Dedifferentiated amniotic fluid mesenchymal stem cell (primary cell): ENCODE results near the gene KIAA1549.

Experiments used
- DNase-seq: peaks from one replicate; pipeline ENCODE4 v3.0.0-alpha.2; 2016; ENCODE audit errors: extremely low spot score

KIAA1549 gene

GRCh38 chr7:138854115-138854645 lies 127.0 kb downstream of the KIAA1549 start:
- DNase-seq: no peak

GRCh38 chr7:138853448-138853847 lies 127.7 kb downstream of the KIAA1549 start:
- no peak for DNase-seq

- DNase-seq: no peak
These were observed 128.7 kb downstream of the KIAA1549 start for GRCh38 chr7:138852469-138852868.

- no peak for DNase-seq
These were observed 131.5 kb downstream of the KIAA1549 start for GRCh38 chr7:138849701-138850100.

- DNase-seq: peak; percentile 64
These were observed 132.9 kb downstream of the KIAA1549 start for GRCh38 chr7:138848056-138848980.

- no peak for DNase-seq
These were observed 135.5 kb downstream of the KIAA1549 start for GRCh38 chr7:138845711-138846110.

- DNase-seq: no peak
These were observed 137.3 kb downstream of the KIAA1549 start for GRCh38 chr7:138843632-138844580.

- no peak for DNase-seq
These were observed 139.1 kb downstream of the KIAA1549 start for GRCh38 chr7:138842111-138842510.

GRCh38 chr7:138838166-138838565 lies 143.0 kb downstream of the KIAA1549 start:
- no peak for DNase-seq

GRCh38 chr7:138837627-138838026 lies 143.6 kb downstream of the KIAA1549 start:
- no peak for DNase-seq

GRCh38 chr7:138835087-138835486 lies 146.1 kb downstream of the KIAA1549 start:
- no peak for DNase-seq

GRCh38 chr7:138834583-138834982 lies 146.6 kb downstream of the KIAA1549 start:
- DNase-seq: no peak

GRCh38 chr7:138833596-138833995 lies 147.6 kb downstream of the KIAA1549 start:
- DNase-seq: no peak

GRCh38 chr7:138832966-138833365 lies 148.2 kb downstream of the KIAA1549 start:
- DNase-seq: no peak

GRCh38 chr7:138829335-138829734 lies 151.9 kb downstream of the KIAA1549 start:
- no peak for DNase-seq

GRCh38 chr7:138828302-138828701 lies 152.9 kb downstream of the KIAA1549 start:
- no peak for DNase-seq

GRCh38 chr7:138825049-138825721 lies 156.0 kb downstream of the KIAA1549 start:
- no peak for DNase-seq

- DNase-seq: no peak
These were observed 158.2 kb downstream of the KIAA1549 start for GRCh38 chr7:138822867-138823535.

- DNase-seq: no peak
These were observed 159.3 kb downstream of the KIAA1549 start for GRCh38 chr7:138821912-138822311.

- no peak for DNase-seq
These were observed 161.6 kb downstream of the KIAA1549 start for GRCh38 chr7:138819625-138820024.

- DNase-seq: no peak
These were observed 164.5 kb downstream of the KIAA1549 start for GRCh38 chr7:138816650-138817049.
